HUES64 (cell line): ENCODE measurements around the gene GFAP.
A peak's percentile ranks its signal among the peaks of the same experiment; 100 is the strongest.

Experiments
- H3K27ac ChIP-seq: 2 replicates; pipeline ENCODE4 v1.7.0; 2013; ENCODE audit warnings: low read depth, low read length, inconsistent platforms
- H3K27me3 ChIP-seq: 2 replicates; pipeline ENCODE4 v1.6.1; 2013; ENCODE audit warnings: mild to moderate bottlenecking, low read length; ENCODE audit not compliant: insufficient read depth
- H3K36me3 ChIP-seq: 2 replicates; pipeline ENCODE4 v1.6.1; 2013; ENCODE audit warnings: mild to moderate bottlenecking, low read length; ENCODE audit not compliant: insufficient read depth
- H3K4me1 ChIP-seq: 2 replicates; pipeline ENCODE4 v1.6.1; 2013; ENCODE audit warnings: mild to moderate bottlenecking, low read length, moderate library complexity; ENCODE audit not compliant: insufficient read depth
- H3K4me3 ChIP-seq: 2 replicates; pipeline ENCODE4 v1.5.1; 2013; ENCODE audit warnings: mild to moderate bottlenecking, low read length, moderate library complexity
- H3K9ac ChIP-seq: 2 replicates; pipeline ENCODE4 v1.6.1; 2013; ENCODE audit warnings: mild to moderate bottlenecking, low read depth, low read length
- H3K9me3 ChIP-seq: 2 replicates; pipeline ENCODE4 v1.6.1; 2013; ENCODE audit warnings: low read depth, low read length; ENCODE audit not compliant: insufficient read depth
- WGBS: fragments of 150-250, 120-280 bp; methylation state at CpG from one replicate; pipeline ENCODE4 v1.1.7; 2013; ENCODE audit warnings: missing lambda C conversion rate; 5-methylcytosine and 5-hydroxymethylcytosine counted together

The GFAP gene

GRCh38 chr17:44912763-44913544, 2.3 kb downstream of the GFAP start:
- Histone ChIP-seq H3K27me3 (peaks cover 29% of the 10 kb centered on the region), H3K4me1 (0 out of 2 replicates have a peak, but pooled peaks cover 3% of the 10 kb centered on the region), H3K9me3 (no peaks in the 10 kb centered on the region), H3K36me3 (no peaks in the 10 kb centered on the region), H3K9ac (no peak overlapping the region), H3K4me3 (no peak overlapping the region), H3K27ac (no peak overlapping the region)
- 90% methylated on average over 14 of the region's 14 CpGs for WGBS

- 0 out of 2 replicates have a peak, but pooled peaks cover 3% of the 10 kb centered on the region for H3K4me1 ChIP-seq
- H3K27ac ChIP-seq: no peak overlapping the region
- H3K9me3 ChIP-seq: no peaks in the 10 kb centered on the region
- H3K36me3 ChIP-seq: no peaks in the 10 kb centered on the region
- H3K9ac ChIP-seq: peak overlapping the region; percentile 40; the same call in 1 of the 2 replicates
- 12% methylated on average over 56 of the region's 56 CpGs for WGBS
- peak overlapping the region; percentile 55 for H3K4me3 ChIP-seq
- H3K27me3 ChIP-seq: peaks cover 29% of the 10 kb centered on the region
These were observed 3.9 kb downstream of the GFAP start for GRCh38 chr17:44911133-44912001.

GRCh38 chr17:44910231-44911106, 4.8 kb downstream of the GFAP start:
- no peaks in the 10 kb centered on the region for H3K36me3 ChIP-seq
- H3K27ac ChIP-seq: no peak overlapping the region
- H3K4me3 ChIP-seq: peak overlapping the region; percentile 55; the same call in 1 of the 2 replicates
- peaks cover 29% of the 10 kb centered on the region for H3K27me3 ChIP-seq
- H3K9me3 ChIP-seq: no peaks in the 10 kb centered on the region
- H3K9ac ChIP-seq: no peak overlapping the region
- 89% methylated on average over 13 of the region's 13 CpGs for WGBS
- 0 out of 2 replicates have a peak, but pooled peaks cover 6% of the 10 kb centered on the region for H3K4me1 ChIP-seq

GRCh38 chr17:44909681-44910144, 5.6 kb downstream of the GFAP start:
- H3K27ac ChIP-seq: no peak overlapping the region
- 0 out of 2 replicates have a peak, but pooled peaks cover 6% of the 10 kb centered on the region for H3K4me1 ChIP-seq

GRCh38 chr17:44908761-44909326, 6.5 kb downstream of the GFAP start:
- no peak overlapping the region for H3K27ac ChIP-seq
- H3K27me3 ChIP-seq: peaks cover 29% of the 10 kb centered on the region
- 0 out of 2 replicates have a peak, but pooled peaks cover 6% of the 10 kb centered on the region for H3K4me1 ChIP-seq
- WGBS: 96% methylated on average over 10 of the region's 10 CpGs
- H3K9me3 ChIP-seq: no peaks in the 10 kb centered on the region
- no peaks in the 10 kb centered on the region for H3K36me3 ChIP-seq
- H3K4me3 ChIP-seq: no peak overlapping the region
- H3K9ac ChIP-seq: no peak overlapping the region

More at GRCh38 chr17:44909681-44910144, 5.6 kb downstream of the GFAP start:
- H3K36me3 ChIP-seq: no peaks in the 10 kb centered on the region
- no peaks in the 10 kb centered on the region for H3K9me3 ChIP-seq
- WGBS: 79% methylated on average over 11 of the region's 11 CpGs
- no peak overlapping the region for H3K9ac ChIP-seq
- H3K27me3 ChIP-seq: peaks cover 29% of the 10 kb centered on the region
- no peak overlapping the region for H3K4me3 ChIP-seq

GRCh38 chr17:44907729-44908470, 7.4 kb downstream of the GFAP start:
- no peaks in the 10 kb centered on the region for H3K36me3 ChIP-seq
- H3K27me3 ChIP-seq: peaks cover 20% of the 10 kb centered on the region
- H3K9me3 ChIP-seq: no peaks in the 10 kb centered on the region
- WGBS: 91% methylated on average over 11 of the region's 11 CpGs
- no peak overlapping the region for H3K27ac ChIP-seq
- no peak overlapping the region for H3K4me3 ChIP-seq
- 0 out of 2 replicates have a peak, but pooled peaks cover 6% of the 10 kb centered on the region for H3K4me1 ChIP-seq
- no peak overlapping the region for H3K9ac ChIP-seq

GRCh38 chr17:44906763-44907728, 8.3 kb downstream of the GFAP start:
- H3K36me3 ChIP-seq: no peaks in the 10 kb centered on the region
- no peak overlapping the region for H3K9ac ChIP-seq
- 88% methylated on average over 17 of the region's 18 CpGs for WGBS
- no peak overlapping the region for H3K4me3 ChIP-seq
- H3K4me1 ChIP-seq: 0 out of 2 replicates have a peak, but pooled peaks cover 6% of the 10 kb centered on the region
- peaks cover 12% of the 10 kb centered on the region for H3K27me3 ChIP-seq
- H3K9me3 ChIP-seq: no peaks in the 10 kb centered on the region
- H3K27ac ChIP-seq: no peak overlapping the region

- H3K27ac ChIP-seq: no peak overlapping the region
These were observed 9.2 kb downstream of the GFAP start for GRCh38 chr17:44906010-44906646.

More at GRCh38 chr17:44906010-44906646, 9.2 kb downstream of the GFAP start:
- Histone ChIP-seq H3K4me3 (no peak overlapping the region), H3K36me3 (no peaks in the 10 kb centered on the region), H3K9me3 (no peaks in the 10 kb centered on the region), H3K4me1 (0 out of 2 replicates have a peak, but pooled peaks cover 3% of the 10 kb centered on the region), H3K9ac (peak overlapping the region; percentile 24; the same call in 1 of the 2 replicates), H3K27me3 (0 out of 2 replicates have a peak, but pooled peaks cover 3% of the 10 kb centered on the region)
- 69% methylated on average over 10 of the region's 10 CpGs for WGBS
